SK-N-SH (cell line): ENCODE measurements around the gene AXIN2. TPM values are rescaled to one million over a fixed set of nuclear protein-coding genes. Genes with fewer than 3 reads are reported as not detected.
"Not testable (repeated sequence)": the region's sequence is repeated elsewhere in the genome, so short reads cannot be mapped to it uniquely, and the experiment has no call there.

Source experiments
- CTCF ChIA-PET: fragments of 300-600, 350-600 bp; formaldehyde crosslinking; extraction: SDS; loops from one replicate; lab custom pipeline; 2021; lab: Yijun Ruan, JAX
- POLR2A ChIA-PET: fragments of 350-600 bp; sonication (Branson Sonifier 250); formaldehyde crosslinking; extraction: SDS; loops from one replicate; lab custom pipeline; 2020; ENCODE audit warnings: antibody characterized with exemption, inconsistent platforms; lab: Yijun Ruan, JAX
- DNase-seq: peaks from one replicate; pipeline ENCODE4 v3.0.0; 2012
- H2AFZ ChIP-seq: fragments of 200-600 bp; sonication (generic); 2 replicates; pipeline ENCODE4 v1.8.1; 2016; ENCODE audit warnings: antibody characterized with exemption, mild to moderate bottlenecking, low read depth
- H3F3A ChIP-seq: fragments of 200-600 bp; sonication (generic); replicated peaks from 2 replicates; pipeline ENCODE3; 2016; ENCODE audit warnings: antibody characterized with exemption, mild to moderate bottlenecking; ENCODE audit not compliant: insufficient read depth
- H3K27ac ChIP-seq, 2 experiments: fragments of 200-500 bp in 1 of 2; fragments of 200-600 bp in 1 of 2; sonication (Bioruptor generic) in 1 of 2; sonication (generic), shearing (Covaris generic) in 1 of 2; 2 replicates each; pipeline versions ENCODE4 v1.5.1 to v1.6.1; 2014 to 2016; ENCODE audit warnings: low read depth in 2 of 2, inconsistent platforms in 1 of 2, low read length in 1 of 2, mild to moderate bottlenecking in 1 of 2, mixed read lengths in 1 of 2
- H3K27me3 ChIP-seq: fragments of 200-600 bp; sonication (generic), shearing (Covaris generic); 2 replicates; pipeline ENCODE4 v1.6.1; 2016; ENCODE audit warnings: mixed run types; ENCODE audit not compliant: insufficient read depth
- H3K36me3 ChIP-seq, 2 experiments: fragments of 200-500 bp in 1 of 2; fragments of 200-600 bp in 1 of 2; sonication (Bioruptor generic) in 1 of 2; sonication (generic) in 1 of 2; replicated peaks in 1 of 2; 2 replicates each; pipeline versions ENCODE3 to v1.5.1; 2014 to 2016; ENCODE audit warnings: low read length in 1 of 2, mild to moderate bottlenecking in 1 of 2; ENCODE audit not compliant: insufficient read depth in 2 of 2, control insufficient read depth in 1 of 2
- H3K4me1 ChIP-seq, 2 experiments: fragments of 200-500 bp in 1 of 2; fragments of 200-600 bp in 1 of 2; sonication (Bioruptor generic) in 1 of 2; sonication (generic), shearing (Covaris generic) in 1 of 2; 2 replicates each; pipeline versions ENCODE4 v1.5.1 to v1.6.1; 2014 to 2016; ENCODE audit warnings: low read depth in 1 of 2, low read length in 1 of 2, mixed run types in 1 of 2; ENCODE audit not compliant: insufficient read depth in 2 of 2, control insufficient read depth in 1 of 2
- H3K4me2 ChIP-seq: fragments of 200-600 bp; sonication (generic), shearing (Covaris generic); 2 replicates; pipeline ENCODE4 v1.6.1; 2017; ENCODE audit warnings: mixed run types
- H3K4me3 ChIP-seq, 2 experiments: fragments of 200-500 bp in 1 of 2; fragments of 200-600 bp in 1 of 2; sonication (Bioruptor generic) in 1 of 2; sonication (generic), shearing (Covaris generic) in 1 of 2; 2 replicates each; pipeline versions ENCODE4 v1.5.1 to v1.8.1; 2014 to 2016; ENCODE audit warnings: low read depth in 2 of 2, inconsistent platforms in 1 of 2, low read length in 1 of 2, mild to moderate bottlenecking in 1 of 2, mixed read lengths in 1 of 2, moderate library complexity in 1 of 2
- H3K79me2 ChIP-seq: fragments of 200-600 bp; sonication (generic); 2 replicates; pipeline ENCODE4 v1.8.1; 2017; ENCODE audit warnings: mild to moderate bottlenecking; ENCODE audit not compliant: insufficient read depth
- H3K9ac ChIP-seq: fragments of 200-600 bp; sonication (generic); 2 replicates; pipeline ENCODE4 v1.6.1; 2017; ENCODE audit warnings: mixed run types
- H3K9me2 ChIP-seq: fragments of 200-600 bp; sonication (generic); 2 replicates; pipeline ENCODE4 v1.6.1; 2017; ENCODE audit warnings: mixed run types
- H3K9me3 ChIP-seq: fragments of 200-600 bp; sonication (generic); 2 replicates; pipeline ENCODE4 v1.6.1; 2017; ENCODE audit warnings: mixed run types, mild to moderate bottlenecking, moderate library complexity
- H4K20me1 ChIP-seq: fragments of 200-600 bp; sonication (generic); 2 replicates; pipeline ENCODE4 v1.6.1; 2017; ENCODE audit warnings: mild to moderate bottlenecking, mixed run types; ENCODE audit not compliant: insufficient read depth
- ELF1 ChIP-seq: IDR thresholded peaks from 2 replicates; pipeline ENCODE4 v1.4.0; 2012
- FOSL2 ChIP-seq: IDR thresholded peaks from 2 replicates; pipeline ENCODE4 v1.4.0; 2012; ENCODE audit warnings: low read depth, mild to moderate bottlenecking, moderate library complexity, borderline replicate concordance
- FOXJ3 ChIP-seq: sonication (generic); formaldehyde crosslinking; IDR thresholded peaks from 2 replicates; pipeline ENCODE4 v1.5.1; 2020; ENCODE audit warnings: mild to moderate bottlenecking, missing genetic modification reagents
- GABPA ChIP-seq: IDR thresholded peaks from 2 replicates; pipeline ENCODE4 v1.4.0; 2012; ENCODE audit warnings: low read depth, mild to moderate bottlenecking
- GATA2 ChIP-seq: sonication (generic); formaldehyde crosslinking; IDR thresholded peaks from 2 replicates; pipeline ENCODE4 v1.5.0; 2020; ENCODE audit warnings: mild to moderate bottlenecking, missing genetic modification reagents
- JUND ChIP-seq: IDR thresholded peaks from 2 replicates; pipeline ENCODE4 v1.4.0; 2012
- NRF1 ChIP-seq: IDR thresholded peaks from 2 replicates; pipeline ENCODE4 v1.6.1; 2012; ENCODE audit warnings: low read depth, mild to moderate bottlenecking, low read length
- POLR2AphosphoS5 ChIP-seq: IDR thresholded peaks from 2 replicates; pipeline ENCODE4 v1.6.1; 2012; ENCODE audit warnings: low read depth, low read length
- RFX5 ChIP-seq: IDR thresholded peaks from 2 replicates; pipeline ENCODE4 v1.6.1; 2012; ENCODE audit warnings: mild to moderate bottlenecking, improper control_type of control experiment, low read length
- RXRA ChIP-seq: IDR thresholded peaks from 2 replicates; pipeline ENCODE4 v1.4.0; 2012; ENCODE audit warnings: low read depth, mild to moderate bottlenecking, borderline replicate concordance
- TAF1 ChIP-seq: IDR thresholded peaks from 2 replicates; pipeline ENCODE4 v1.6.1; 2012; ENCODE audit warnings: low read depth, mild to moderate bottlenecking, low read length, moderate library complexity, borderline replicate concordance
- TCF12 ChIP-seq: IDR thresholded peaks from 2 replicates; pipeline ENCODE4 v1.4.0; 2012
- TEAD4 ChIP-seq: IDR thresholded peaks from 2 replicates; pipeline ENCODE4 v1.4.0; 2012; ENCODE audit warnings: mild to moderate bottlenecking, borderline replicate concordance; ENCODE audit not compliant: insufficient read depth
- WGBS: methylation state at CpG from one replicate; pipeline ENCODE4 v1.1.6; 2017; ENCODE audit warnings: low lambda C conversion rate; 5-methylcytosine and 5-hydroxymethylcytosine counted together
- polyA plus RNA-seq, 3 experiments: library from polyadenylated mRNA; depleted of rRNA; stranded (reverse); fragments of >200 nt; gene quantifications; 2 replicates each; pipeline ENCODE4 v1.2.3, GENCODE V29; 2012
- TF ChIP-seq, protein P1 (sequence below): fragments of 200-600 bp; sonication (generic); IDR thresholded peaks from 2 replicates; pipeline ENCODE4 v1.6.1; 2017; ENCODE audit warnings: antibody characterized with exemption, mild to moderate bottlenecking, moderate library complexity
- TF ChIP-seq, protein P2 (sequence below): IDR thresholded peaks from 2 replicates; pipeline ENCODE4 v1.4.0; 2012; ENCODE audit warnings: low read depth, borderline replicate concordance
- TF ChIP-seq, protein P3 (sequence below): fragments of 150-350 bp; IDR thresholded peaks from 2 replicates; pipeline ENCODE4 v1.6.1; 2017; ENCODE audit warnings: antibody characterized with exemption, low read length, low read depth, borderline replicate concordance

The AXIN2 gene
- polyA plus RNA-seq, 1 of the 3 experiments (the other 2 are of a cell fraction): 8.3 TPM

DNA sequence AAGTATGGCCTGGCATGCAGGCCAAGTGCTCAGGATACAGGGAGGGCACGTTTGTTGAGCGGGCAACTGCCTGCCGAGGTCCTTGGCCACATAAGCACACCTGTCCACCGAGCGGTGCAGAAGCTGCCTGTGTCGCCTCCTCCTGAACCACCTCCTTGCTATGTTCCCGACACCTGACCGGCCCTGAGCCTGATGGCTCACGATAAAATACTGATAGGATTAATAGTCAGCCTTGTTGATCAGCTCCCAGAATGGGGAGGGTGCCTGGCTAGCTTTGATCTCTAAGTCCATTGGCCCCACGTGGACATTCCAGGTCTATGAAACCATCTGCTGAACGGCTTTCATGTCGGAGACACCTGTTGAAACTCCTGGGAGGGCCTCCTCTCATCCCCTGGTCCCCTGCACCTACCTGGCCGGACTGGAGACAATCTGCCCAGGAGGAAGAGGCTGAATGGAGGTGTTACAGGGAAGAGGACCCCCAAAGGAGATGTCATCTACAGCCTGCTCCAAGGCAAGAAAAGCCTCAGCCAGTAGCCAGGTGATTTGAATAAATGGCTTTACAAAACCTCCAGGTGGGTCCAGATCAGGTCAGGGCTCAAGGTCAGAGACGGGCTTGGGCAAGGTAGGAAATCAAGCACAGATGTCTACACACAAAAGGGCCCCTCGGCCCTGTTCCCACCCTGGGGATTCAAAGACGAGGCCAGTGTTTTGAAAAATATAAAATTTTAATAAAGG is 33.4 kb downstream of the AXIN2 start:
- Histone ChIP-seq H3K4me2 (no peak overlapping the region), H3K9me3 (no peaks in the 10 kb centered on the region), H3K9me2 (no peaks in the 10 kb centered on the region), H4K20me1 (no peaks in the 10 kb centered on the region), H2AFZ (no peak overlapping the region), H3K4me1 (peaks cover 0 to 41% of the 10 kb centered on the region in 2 experiments; a peak in 2 of 4 replicates), H3K4me3 (no peak overlapping the region), H3K79me2 (no peaks in the 10 kb centered on the region), H3F3A (no peaks in the 10 kb centered on the region), H3K9ac (no peak overlapping the region), H3K36me3 (peaks cover 17 to 38% of the 10 kb centered on the region in 2 experiments), H3K27ac (no peak overlapping the region), H3K27me3 (no peaks in the 10 kb centered on the region)
- TF ChIP-seq NRF1 (no peak), FOXJ3 (CRISPR knock-in tag) (no peak), FOSL2 (no peak), JUND (no peak), GATA2 (CRISPR knock-in tag) (no peak), RXRA (no peak), TAF1 (no peak), TCF12 (no peak)
- TF ChIP-seq, protein P1, sequence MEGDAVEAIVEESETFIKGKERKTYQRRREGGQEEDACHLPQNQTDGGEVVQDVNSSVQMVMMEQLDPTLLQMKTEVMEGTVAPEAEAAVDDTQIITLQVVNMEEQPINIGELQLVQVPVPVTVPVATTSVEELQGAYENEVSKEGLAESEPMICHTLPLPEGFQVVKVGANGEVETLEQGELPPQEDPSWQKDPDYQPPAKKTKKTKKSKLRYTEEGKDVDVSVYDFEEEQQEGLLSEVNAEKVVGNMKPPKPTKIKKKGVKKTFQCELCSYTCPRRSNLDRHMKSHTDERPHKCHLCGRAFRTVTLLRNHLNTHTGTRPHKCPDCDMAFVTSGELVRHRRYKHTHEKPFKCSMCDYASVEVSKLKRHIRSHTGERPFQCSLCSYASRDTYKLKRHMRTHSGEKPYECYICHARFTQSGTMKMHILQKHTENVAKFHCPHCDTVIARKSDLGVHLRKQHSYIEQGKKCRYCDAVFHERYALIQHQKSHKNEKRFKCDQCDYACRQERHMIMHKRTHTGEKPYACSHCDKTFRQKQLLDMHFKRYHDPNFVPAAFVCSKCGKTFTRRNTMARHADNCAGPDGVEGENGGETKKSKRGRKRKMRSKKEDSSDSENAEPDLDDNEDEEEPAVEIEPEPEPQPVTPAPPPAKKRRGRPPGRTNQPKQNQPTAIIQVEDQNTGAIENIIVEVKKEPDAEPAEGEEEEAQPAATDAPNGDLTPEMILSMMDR: no peak
- TF ChIP-seq, protein P2, sequence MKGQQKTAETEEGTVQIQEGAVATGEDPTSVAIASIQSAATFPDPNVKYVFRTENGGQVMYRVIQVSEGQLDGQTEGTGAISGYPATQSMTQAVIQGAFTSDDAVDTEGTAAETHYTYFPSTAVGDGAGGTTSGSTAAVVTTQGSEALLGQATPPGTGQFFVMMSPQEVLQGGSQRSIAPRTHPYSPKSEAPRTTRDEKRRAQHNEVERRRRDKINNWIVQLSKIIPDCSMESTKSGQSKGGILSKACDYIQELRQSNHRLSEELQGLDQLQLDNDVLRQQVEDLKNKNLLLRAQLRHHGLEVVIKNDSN: no peak
- TF ChIP-seq, protein P3, sequence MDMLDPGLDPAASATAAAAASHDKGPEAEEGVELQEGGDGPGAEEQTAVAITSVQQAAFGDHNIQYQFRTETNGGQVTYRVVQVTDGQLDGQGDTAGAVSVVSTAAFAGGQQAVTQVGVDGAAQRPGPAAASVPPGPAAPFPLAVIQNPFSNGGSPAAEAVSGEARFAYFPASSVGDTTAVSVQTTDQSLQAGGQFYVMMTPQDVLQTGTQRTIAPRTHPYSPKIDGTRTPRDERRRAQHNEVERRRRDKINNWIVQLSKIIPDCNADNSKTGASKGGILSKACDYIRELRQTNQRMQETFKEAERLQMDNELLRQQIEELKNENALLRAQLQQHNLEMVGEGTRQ: no peak
- WGBS: 93% methylated on average over 16 of the region's 16 CpGs
- ChIA-PET POLR2A (no interaction called here), CTCF (no interaction called here)
- DNase-seq: no peak

DNA sequence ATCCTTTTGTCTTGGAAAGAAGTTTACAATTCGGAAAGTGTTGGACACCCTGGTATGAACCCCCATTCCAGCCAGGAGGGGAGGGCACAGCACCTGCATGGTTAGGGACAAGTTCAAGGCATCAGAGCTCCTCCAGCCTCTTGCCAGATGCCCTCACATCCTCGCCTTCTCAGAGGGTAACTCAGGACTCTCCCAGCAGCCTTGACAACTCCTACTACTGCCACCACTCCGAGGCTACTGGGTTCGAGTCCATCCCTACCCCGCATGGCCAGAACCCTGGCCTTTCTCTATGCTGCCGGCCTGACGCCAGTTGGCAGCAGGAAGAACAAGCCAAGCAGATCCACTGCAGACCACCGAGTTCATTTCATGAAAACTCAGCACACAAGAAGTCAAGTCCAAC is 34.1 kb downstream of the AXIN2 start:
- H2AFZ ChIP-seq: no peak overlapping the region
- no peak for DNase-seq
- H3F3A ChIP-seq: no peaks in the 10 kb centered on the region
- H3K79me2 ChIP-seq: no peaks in the 10 kb centered on the region
- H4K20me1 ChIP-seq: no peaks in the 10 kb centered on the region
- ChIA-PET CTCF (no interaction called here), POLR2A (interaction anchor here (0.6 kb wide), 1 partner anchor 14 kb away, joined by 3 read pairs; no protein-coding TSS in a partner anchor)
- no peak overlapping the region for H3K4me2 ChIP-seq
- H3K9ac ChIP-seq: no peak overlapping the region
- H3K9me2 ChIP-seq: no peaks in the 10 kb centered on the region
- peaks cover 11 to 31% of the 10 kb centered on the region in 2 experiments for H3K36me3 ChIP-seq
- H3K9me3 ChIP-seq: no peaks in the 10 kb centered on the region
- WGBS: 79% methylated on average over 7 of the region's 8 CpGs
- no peaks in the 10 kb centered on the region for H3K27me3 ChIP-seq
- no peak overlapping the region for H3K4me3 ChIP-seq
- no peak overlapping the region for H3K27ac ChIP-seq
- TF ChIP-seq RFX5 (no peak), POLR2AphosphoS5 (0 out of 2 replicates have a peak, but pooled peaks have one; percentile 10), TCF12 (no peak), ELF1 (no peak), TEAD4 (no peak), GABPA (no peak), FOXJ3 (CRISPR knock-in tag) (no peak)
- TF ChIP-seq, protein P1: no peak
- TF ChIP-seq, all 33 proteins: peak for 1
- H3K4me1 ChIP-seq: peaks cover 0 to 34% of the 10 kb centered on the region in 2 experiments; a peak in 2 of 4 replicates

DNA sequence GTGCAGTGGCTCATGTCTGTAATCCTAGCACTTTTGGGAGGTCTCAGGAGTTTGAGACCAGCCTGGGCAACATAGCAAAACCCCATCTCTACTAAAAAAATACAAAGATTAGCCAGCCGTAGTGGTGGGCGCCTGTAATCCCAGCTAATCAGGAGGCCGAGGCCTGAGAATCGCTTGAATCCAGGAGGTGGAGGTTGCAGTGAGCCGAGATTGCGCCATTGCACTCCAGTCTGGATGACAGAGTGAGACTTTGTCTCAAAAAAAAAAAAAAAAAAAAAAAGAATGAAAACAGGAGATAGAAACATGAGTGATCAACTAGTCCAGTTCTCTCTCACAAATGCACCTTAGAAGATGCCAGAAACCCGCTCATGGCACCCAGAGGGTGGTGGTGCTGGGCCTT is 34.6 kb downstream of the AXIN2 start:
- H3K27me3 ChIP-seq, H4K20me1 ChIP-seq, H3K79me2 ChIP-seq, H3K4me2 ChIP-seq, H3K9me2 ChIP-seq, H3K4me3 ChIP-seq, H2AFZ ChIP-seq, H3K9ac ChIP-seq, CTCF ChIA-PET, H3K9me3 ChIP-seq, H3F3A ChIP-seq, DNase-seq, H3K27ac ChIP-seq: not testable (repeated sequence)
- POLR2A ChIA-PET: interaction anchor here (0.6 kb wide), 1 partner anchor 13 kb away, joined by 3 read pairs; no protein-coding TSS in a partner anchor
- H3K4me1 ChIP-seq: peaks cover 0 to 29% of the 10 kb centered on the region in 2 experiments; a peak in 2 of 4 replicates
- H3K36me3 ChIP-seq: peaks cover 11 to 29% of the 10 kb centered on the region in 2 experiments
- 96% methylated on average over 7 of the region's 7 CpGs for WGBS
